NCI-H1694 (cell line): ENCODE measurements around the gene KCND3.
A peak's percentile ranks its signal among the peaks of the same experiment; 100 is the strongest.

Experiments used
- DNase-seq: peaks from one replicate; lab custom pipeline; 2025; lab: John Stamatoyannopoulos, UW

KCND3 gene

GRCh38 chr1:111882986-111883560 is 106.4 kb downstream of the KCND3 start:
- DNase-seq = no peak

- no peak for DNase-seq
Measured at GRCh38 chr1:111882559-111882958, 106.9 kb downstream of the KCND3 start.

- DNase-seq = no peak
Measured at GRCh38 chr1:111880881-111881837, 108.3 kb downstream of the KCND3 start.

GRCh38 chr1:111879081-111879480 is 110.4 kb downstream of the KCND3 start:
- no peak for DNase-seq

- no peak for DNase-seq
Measured at GRCh38 chr1:111878649-111879048, 110.8 kb downstream of the KCND3 start.

GRCh38 chr1:111878091-111878490 is 111.4 kb downstream of the KCND3 start:
- DNase-seq = peak; percentile 20

- DNase-seq = no peak
Measured at GRCh38 chr1:111876631-111877030, 112.8 kb downstream of the KCND3 start.

GRCh38 chr1:111875640-111876039 is 113.8 kb downstream of the KCND3 start:
- no peak for DNase-seq

- no peak for DNase-seq
Measured at GRCh38 chr1:111873460-111874030, 115.9 kb downstream of the KCND3 start.

GRCh38 chr1:111870181-111870580 is 119.3 kb downstream of the KCND3 start:
- DNase-seq = no peak

GRCh38 chr1:111867868-111868440 is 121.5 kb downstream of the KCND3 start:
- DNase-seq = no peak

GRCh38 chr1:111864862-111865261 is 124.6 kb downstream of the KCND3 start:
- DNase-seq = no peak

GRCh38 chr1:111863401-111863800 is 126.1 kb downstream of the KCND3 start:
- DNase-seq = no peak

GRCh38 chr1:111862599-111862998 is 126.9 kb downstream of the KCND3 start:
- no peak for DNase-seq

- no peak for DNase-seq
Measured at GRCh38 chr1:111861523-111861922, 127.9 kb downstream of the KCND3 start.

GRCh38 chr1:111857194-111857651 is 132.2 kb downstream of the KCND3 start:
- DNase-seq = no peak

- peak; percentile 34 for DNase-seq
Measured at GRCh38 chr1:111856411-111857185, 132.9 kb downstream of the KCND3 start.

- no peak for DNase-seq
Measured at GRCh38 chr1:111855260-111855659, 134.2 kb downstream of the KCND3 start.

- peak; percentile 96 for DNase-seq
Measured at GRCh38 chr1:111852261-111852721, 137.2 kb downstream of the KCND3 start.

GRCh38 chr1:111851552-111851951 is 137.9 kb downstream of the KCND3 start:
- peak; percentile 38 for DNase-seq

GRCh38 chr1:111850109-111850508 is 139.4 kb downstream of the KCND3 start:
- DNase-seq = no peak
